Measurements from ENCODE around the gene RBMXL3.

The RBMXL3 gene

GRCh38 chrX:115189110-115189509, at the start of gene RBMXL3:
Gene RBMXL3 (plus strand): TSS chrX:115189410. CDS start chrX:115189442, 32 bp downstream.
- TF ChIP-seq GATA2 (IDR thresholded peaks at IDR 0.05; ENCODE audit: low read depth, low read length) (no peak), GATA3 (IDR thresholded peaks at IDR 0.05; ENCODE audit: low read depth, low read length) (no peak)

DNA sequence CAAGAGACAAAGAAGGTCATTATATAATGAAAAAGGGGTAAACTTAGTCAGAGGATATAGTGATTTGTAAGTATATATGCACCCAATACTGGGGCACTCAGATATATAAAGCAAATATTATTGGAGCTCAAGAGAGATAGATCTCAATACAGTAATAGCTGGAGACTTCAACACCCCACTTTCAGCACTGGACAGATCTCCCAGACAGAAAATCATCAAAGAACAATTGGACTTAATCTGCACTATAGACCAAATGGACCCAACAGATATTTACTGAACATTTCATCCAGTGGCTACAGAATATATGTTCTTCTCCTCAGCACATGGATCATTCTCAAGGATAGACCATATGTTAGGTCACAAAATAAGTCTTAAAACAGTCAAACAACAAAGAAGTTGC, 47.2 kb upstream of the RBMXL3 start:
- no peak for TF ChIP-seq GATA3 (IDR thresholded peaks at IDR 0.05; ENCODE audit: low read depth, low read length)
- no peak for TF ChIP-seq GATA2 (IDR thresholded peaks at IDR 0.05; ENCODE audit: low read depth, low read length)

GRCh38 chrX:115147220-115147619, 42.0 kb upstream of the RBMXL3 start:
- no peak for TF ChIP-seq GATA3 (IDR thresholded peaks at IDR 0.05; ENCODE audit: low read depth, low read length)
- TF ChIP-seq GATA2 (IDR thresholded peaks at IDR 0.05; ENCODE audit: low read depth, low read length), result no peak

- TF ChIP-seq GATA3 (IDR thresholded peaks at IDR 0.05; ENCODE audit: low read depth, low read length), result no peak
- no peak for TF ChIP-seq GATA2 (IDR thresholded peaks at IDR 0.05; ENCODE audit: low read depth, low read length)
Observed at GRCh38 chrX:115173181-115173580, 16.0 kb upstream of the RBMXL3 start.

DNA sequence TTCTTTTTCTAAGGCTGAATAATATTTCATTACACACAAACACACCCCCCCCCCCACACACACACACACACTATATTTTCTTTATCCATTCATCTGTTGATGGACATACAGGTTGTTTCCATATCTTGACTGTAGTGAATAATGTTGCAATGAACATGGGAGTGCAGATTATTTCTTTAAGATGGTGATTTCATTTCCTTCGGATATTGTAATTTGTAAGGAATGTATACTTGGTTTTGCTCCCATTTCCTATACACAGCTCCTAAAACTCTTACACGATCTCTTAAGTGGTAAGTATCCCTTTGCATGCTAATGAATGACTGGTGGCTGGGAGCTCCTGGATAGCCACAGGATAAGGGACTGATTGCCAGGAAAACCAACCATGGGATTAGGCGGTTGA, 14.7 kb upstream of the RBMXL3 start:
- TF ChIP-seq GATA3 (IDR thresholded peaks at IDR 0.05; ENCODE audit: low read depth, low read length), result no peak
- no peak for TF ChIP-seq GATA2 (IDR thresholded peaks at IDR 0.05; ENCODE audit: low read depth, low read length)

DNA sequence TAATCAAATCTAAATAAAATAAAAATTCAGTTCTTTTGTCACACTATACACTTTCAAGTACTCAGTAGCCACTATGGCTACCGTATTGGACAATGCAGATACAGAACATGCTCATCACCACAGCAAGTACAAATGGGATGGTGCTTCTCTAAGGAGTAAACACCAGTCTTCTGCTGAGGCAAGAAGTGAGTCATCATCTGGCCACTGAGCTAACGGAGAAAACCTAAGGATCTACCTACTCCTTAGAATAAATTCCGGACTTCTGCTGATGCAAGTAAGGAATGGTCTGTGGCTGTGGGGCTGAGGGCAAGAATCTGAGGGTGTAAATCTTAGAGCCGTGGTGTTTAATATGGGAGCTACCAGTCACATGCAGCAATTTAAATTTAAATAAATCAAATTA, 11.3 kb upstream of the RBMXL3 start:
- TF ChIP-seq GATA3 (IDR thresholded peaks at IDR 0.05; ENCODE audit: low read depth, low read length), result no peak
- TF ChIP-seq GATA2 (IDR thresholded peaks at IDR 0.05; ENCODE audit: low read depth, low read length), result no peak

DNA sequence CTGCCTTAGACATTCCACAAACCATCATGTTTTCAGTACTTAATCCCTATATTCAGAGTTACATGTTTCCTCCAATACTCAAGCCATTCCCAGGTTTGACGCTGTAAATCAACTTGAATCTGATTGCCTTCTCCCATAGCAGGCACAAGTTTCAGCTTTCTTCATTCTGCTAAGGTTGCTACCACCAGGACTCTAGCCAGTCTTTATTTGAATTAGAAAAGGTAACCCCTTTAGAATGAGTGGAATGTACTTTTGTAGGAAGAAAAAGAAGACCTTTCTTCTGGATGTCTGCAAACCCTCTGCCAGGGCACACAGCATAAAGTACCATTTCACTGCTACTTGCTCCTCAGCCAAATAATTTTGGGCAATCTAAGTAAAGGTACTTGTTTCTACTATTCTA, 10.7 kb upstream of the RBMXL3 start:
- TF ChIP-seq GATA2 (IDR thresholded peaks at IDR 0.05; ENCODE audit: low read depth, low read length) (no peak), GATA3 (IDR thresholded peaks at IDR 0.05; ENCODE audit: low read depth, low read length) (no peak)

- no peak for TF ChIP-seq GATA2 (IDR thresholded peaks at IDR 0.05; ENCODE audit: low read depth, low read length)
- TF ChIP-seq GATA3 (IDR thresholded peaks at IDR 0.05; ENCODE audit: low read depth, low read length), result no peak
Observed at GRCh38 chrX:115183980-115184379, 5.2 kb upstream of the RBMXL3 start.

- TF ChIP-seq GATA2 (IDR thresholded peaks at IDR 0.05; ENCODE audit: low read depth, low read length), result no peak
Observed at GRCh38 chrX:115189646-115190635, 731 bp downstream of the RBMXL3 start.

DNA sequence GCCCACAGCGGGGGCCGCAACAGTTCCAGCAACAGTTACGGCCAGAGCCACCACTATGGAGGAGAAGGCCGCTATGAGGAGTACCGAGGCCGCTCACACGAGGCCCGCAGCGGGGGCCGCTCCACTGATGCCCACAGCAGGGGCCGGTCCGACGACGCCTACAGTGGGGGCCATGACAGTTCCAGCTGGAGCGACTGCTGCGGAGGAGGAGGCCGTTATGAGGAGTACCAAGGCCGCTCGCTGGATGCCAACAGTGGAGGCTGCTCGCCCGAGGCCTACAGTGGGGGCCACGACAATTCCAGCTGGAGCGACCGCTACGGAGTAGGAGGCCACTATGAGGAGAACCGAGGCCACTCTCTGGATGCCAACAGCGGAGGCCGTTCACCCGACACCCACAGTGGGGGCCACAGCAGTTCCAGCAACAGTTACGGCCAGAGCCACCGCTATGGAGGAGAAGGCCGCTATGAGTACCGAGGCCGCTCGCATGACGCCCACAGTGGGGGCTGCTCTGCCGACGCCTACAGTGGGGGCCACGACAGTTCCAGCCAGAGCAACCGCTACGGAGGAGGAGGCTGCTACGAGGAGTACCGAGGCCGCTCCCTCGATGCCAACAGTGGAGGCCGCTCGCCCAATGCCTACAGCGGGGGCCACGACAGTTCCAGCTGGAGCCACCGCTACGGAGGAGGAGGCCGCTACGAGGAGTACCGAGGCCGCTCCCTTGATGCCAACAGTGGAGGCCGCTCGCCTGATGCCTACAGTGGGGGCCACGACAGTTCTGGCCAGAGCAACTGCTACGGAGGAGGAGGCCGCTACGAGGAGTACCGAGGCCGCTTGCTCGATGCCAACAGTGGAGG, 1.7 kb downstream of the RBMXL3 start:
- TF ChIP-seq GATA2 (IDR thresholded peaks at IDR 0.05; ENCODE audit: low read depth, low read length) (no peak), GATA3 (IDR thresholded peaks at IDR 0.05; ENCODE audit: low read depth, low read length) (no peak)

DNA sequence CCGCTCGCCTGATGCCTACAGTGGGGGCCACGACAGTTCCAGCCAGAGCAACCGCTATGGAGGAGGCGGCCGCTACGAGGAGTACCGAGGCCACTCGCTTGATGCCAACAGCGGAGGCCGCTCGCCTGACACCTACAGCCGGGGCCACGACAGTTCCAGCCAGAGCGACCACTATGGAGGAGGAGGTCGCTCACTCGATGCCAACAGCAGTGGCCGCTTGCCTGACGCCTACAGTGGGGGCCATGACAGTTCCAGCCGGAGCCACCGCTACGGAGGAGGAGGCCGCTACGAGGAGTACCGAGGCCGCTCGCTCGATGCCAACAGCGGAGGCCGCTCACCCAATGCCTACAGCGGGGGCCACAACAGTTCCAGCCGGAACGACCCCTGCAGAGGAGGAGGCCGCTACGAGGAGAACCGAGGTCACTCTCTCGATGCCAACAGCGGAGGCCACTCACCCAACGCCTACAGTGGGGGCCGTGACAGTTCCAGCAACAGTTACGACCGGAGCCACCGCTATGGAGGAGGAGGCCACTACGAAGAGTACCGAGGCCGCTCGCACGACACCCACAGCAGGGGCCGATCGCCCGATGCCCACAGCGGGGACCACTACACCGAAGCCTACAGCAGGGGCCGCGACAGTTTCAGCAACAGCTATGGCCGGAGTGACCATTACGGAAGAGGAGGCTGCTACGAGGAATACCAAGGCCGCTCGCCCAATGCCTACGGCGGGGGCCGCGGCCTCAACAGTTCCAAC, 2.5 kb downstream of the RBMXL3 start:
- TF ChIP-seq GATA3 (IDR thresholded peaks at IDR 0.05; ENCODE audit: low read depth, low read length) (no peak), GATA2 (IDR thresholded peaks at IDR 0.05; ENCODE audit: low read depth, low read length) (no peak)

DNA sequence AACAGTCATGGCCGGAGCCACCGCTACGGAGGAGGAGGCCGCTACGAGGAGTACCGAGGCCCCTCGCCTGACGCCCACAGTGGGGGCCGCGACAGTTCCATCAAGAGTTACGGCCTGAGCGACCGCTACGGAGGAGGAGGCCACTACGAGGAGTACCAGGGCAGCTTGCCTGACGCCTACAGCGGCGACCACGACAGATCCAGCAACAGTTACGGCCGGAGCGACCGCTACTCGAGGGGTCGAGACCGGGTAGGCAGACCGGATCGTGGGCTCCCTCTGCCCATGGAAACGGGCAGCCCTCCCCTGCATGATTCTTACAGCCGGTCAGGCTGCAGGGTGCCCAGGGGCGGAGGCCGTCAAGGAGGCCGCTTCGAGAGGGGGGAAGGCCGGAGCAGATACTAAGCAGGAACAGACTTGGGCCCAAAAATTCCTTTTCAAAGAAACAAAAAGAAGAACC, 3.1 kb downstream of the RBMXL3 start:
- TF ChIP-seq GATA2 (IDR thresholded peaks at IDR 0.05; ENCODE audit: low read depth, low read length), result no peak
- no peak for TF ChIP-seq GATA3 (IDR thresholded peaks at IDR 0.05; ENCODE audit: low read depth, low read length)

GRCh38 chrX:115204040-115204439, 14.8 kb downstream of the RBMXL3 start:
- TF ChIP-seq GATA3 (IDR thresholded peaks at IDR 0.05; ENCODE audit: low read depth, low read length), result no peak
- no peak for TF ChIP-seq GATA2 (IDR thresholded peaks at IDR 0.05; ENCODE audit: low read depth, low read length)

GRCh38 chrX:115214151-115214550, 24.9 kb downstream of the RBMXL3 start:
- TF ChIP-seq GATA2 (IDR thresholded peaks at IDR 0.05; ENCODE audit: low read depth, low read length) (no peak), GATA3 (IDR thresholded peaks at IDR 0.05; ENCODE audit: low read depth, low read length) (no peak)
